ENCODE data around the gene RSAD2. TPM values are rescaled to one million over a fixed set of nuclear protein-coding genes. Genes with fewer than 3 reads are reported as not detected.
"Not testable (repeated sequence)": the region's sequence is repeated elsewhere in the genome, so short reads cannot be mapped to it uniquely, and the experiment has no call there.

Gene RSAD2
- total RNA-seq, 1 donor from 2014 or later, result 1.6 TPM

- ATAC-seq, result no peak
These were observed 49.6 kb downstream of the RSAD2 start for GRCh38 chr2:6927186-6927585.

GRCh38 chr2:6927753-6928152 lies 50.2 kb downstream of the RSAD2 start:
- ATAC-seq, result no peak

- ATAC-seq, result no peak
These were observed 50.9 kb downstream of the RSAD2 start for GRCh38 chr2:6928452-6928851.

GRCh38 chr2:6929196-6929819 lies 51.7 kb downstream of the RSAD2 start:
- ATAC-seq, result no peak

- no peak for ATAC-seq
These were observed 53.5 kb downstream of the RSAD2 start for GRCh38 chr2:6930923-6931647.

GRCh38 chr2:6931753-6932152 lies 54.2 kb downstream of the RSAD2 start:
- no peak for ATAC-seq

- no peak for ATAC-seq
These were observed 54.6 kb downstream of the RSAD2 start for GRCh38 chr2:6932206-6932605.

- no peak for ATAC-seq
These were observed 55.3 kb downstream of the RSAD2 start for GRCh38 chr2:6932828-6933227.

- ATAC-seq, result no peak
These were observed 56.3 kb downstream of the RSAD2 start for GRCh38 chr2:6933911-6934310.

- no peak for ATAC-seq
These were observed 56.8 kb downstream of the RSAD2 start for GRCh38 chr2:6934345-6934744.

- ATAC-seq, result no peak
These were observed 57.4 kb downstream of the RSAD2 start for GRCh38 chr2:6934758-6935651.

GRCh38 chr2:6935652-6936020 lies 58.1 kb downstream of the RSAD2 start:
- ATAC-seq, result not testable (repeated sequence)

GRCh38 chr2:6937157-6937556 lies 59.6 kb downstream of the RSAD2 start:
- ATAC-seq, result no peak

GRCh38 chr2:6937582-6937981 lies 60.0 kb downstream of the RSAD2 start:
- ATAC-seq, result no peak

GRCh38 chr2:6939071-6939470 lies 61.5 kb downstream of the RSAD2 start:
- ATAC-seq, result no peak

- no peak for ATAC-seq
These were observed 63.2 kb downstream of the RSAD2 start for GRCh38 chr2:6940820-6941219.

- no peak for ATAC-seq
These were observed 63.9 kb downstream of the RSAD2 start for GRCh38 chr2:6941299-6942046.

- ATAC-seq, result no peak
These were observed 65.3 kb downstream of the RSAD2 start for GRCh38 chr2:6942848-6943247.

GRCh38 chr2:6943523-6943922 lies 65.9 kb downstream of the RSAD2 start:
- ATAC-seq, result no peak

GRCh38 chr2:6943971-6944370 lies 66.4 kb downstream of the RSAD2 start:
- ATAC-seq, result no peak

- no peak for ATAC-seq
These were observed 67.0 kb downstream of the RSAD2 start for GRCh38 chr2:6944555-6944954.

- no peak for ATAC-seq
These were observed 67.7 kb downstream of the RSAD2 start for GRCh38 chr2:6945087-6945813.
